NOMO-1 treated with DMSO at 0.1 percent for 48 hours (cell line): Measurements from ENCODE around the gene DNAJC4.

Experiments
- DNase-seq: peaks from one replicate; lab custom pipeline; 2025; ENCODE audit not compliant: unreplicated experiment; lab: John Stamatoyannopoulos, UW

Gene DNAJC4

DNA sequence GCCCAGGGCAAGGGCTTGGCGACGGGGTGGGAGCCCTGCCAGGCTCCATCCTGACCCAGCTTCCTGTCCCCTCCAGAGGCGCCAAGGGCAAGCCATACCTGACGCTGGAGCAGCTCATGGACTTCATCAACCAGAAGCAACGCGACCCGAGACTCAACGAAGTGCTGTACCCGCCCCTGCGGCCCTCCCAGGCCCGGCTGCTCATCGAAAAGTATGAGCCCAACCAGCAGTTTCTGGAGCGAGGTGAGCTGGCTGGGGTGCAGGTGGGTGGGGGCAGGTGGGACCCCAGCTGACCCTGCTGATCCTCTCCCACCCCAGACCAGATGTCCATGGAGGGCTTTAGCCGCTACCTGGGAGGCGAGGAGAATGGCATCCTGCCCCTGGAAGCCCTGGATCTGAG, 26.0 kb downstream of the DNAJC4 start:
- no peak for DNase-seq

DNA sequence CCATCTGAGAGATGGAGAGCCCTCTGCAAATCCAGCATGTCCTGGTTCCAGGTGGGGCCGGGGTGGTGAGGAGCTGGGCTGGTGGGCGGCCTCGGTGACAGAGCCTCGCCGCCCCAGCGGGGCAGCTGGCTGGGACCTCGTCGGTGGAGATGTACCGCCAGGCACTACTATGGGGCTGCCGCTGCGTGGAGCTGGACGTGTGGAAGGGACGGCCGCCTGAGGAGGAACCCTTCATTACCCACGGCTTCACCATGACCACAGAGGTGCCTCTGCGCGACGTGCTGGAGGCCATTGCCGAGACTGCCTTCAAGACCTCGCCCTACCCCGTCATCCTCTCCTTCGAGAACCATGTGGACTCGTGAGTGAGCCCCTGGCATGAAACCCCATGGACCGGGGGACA, 28.0 kb downstream of the DNAJC4 start:
- no peak for DNase-seq

DNA sequence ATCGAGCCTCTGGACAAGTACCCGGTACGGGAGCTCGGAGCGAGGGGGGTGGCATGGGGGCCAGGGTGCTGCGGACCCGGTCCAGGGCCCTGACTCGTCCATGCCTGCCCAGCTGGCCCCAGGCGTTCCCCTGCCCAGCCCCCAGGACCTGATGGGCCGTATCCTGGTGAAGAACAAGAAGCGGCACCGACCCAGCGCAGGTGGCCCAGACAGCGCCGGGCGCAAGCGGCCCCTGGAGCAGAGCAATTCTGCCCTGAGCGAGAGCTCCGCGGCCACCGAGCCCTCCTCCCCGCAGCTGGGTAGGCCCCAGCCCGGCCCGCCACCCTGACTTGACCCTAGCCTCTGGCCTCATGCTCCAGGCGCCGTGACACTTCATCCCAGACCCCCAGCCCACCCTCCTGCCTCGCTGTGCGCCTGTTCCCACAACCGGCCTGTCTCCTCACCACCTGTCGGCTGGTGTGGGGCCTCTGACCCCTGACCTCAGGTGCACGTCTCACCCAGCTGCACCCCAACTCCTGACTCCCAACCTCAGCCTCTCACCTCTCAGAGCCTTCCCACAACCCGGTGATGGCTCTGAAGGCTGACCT, 28.7 kb downstream of the DNAJC4 start:
- no peak for DNase-seq

DNA sequence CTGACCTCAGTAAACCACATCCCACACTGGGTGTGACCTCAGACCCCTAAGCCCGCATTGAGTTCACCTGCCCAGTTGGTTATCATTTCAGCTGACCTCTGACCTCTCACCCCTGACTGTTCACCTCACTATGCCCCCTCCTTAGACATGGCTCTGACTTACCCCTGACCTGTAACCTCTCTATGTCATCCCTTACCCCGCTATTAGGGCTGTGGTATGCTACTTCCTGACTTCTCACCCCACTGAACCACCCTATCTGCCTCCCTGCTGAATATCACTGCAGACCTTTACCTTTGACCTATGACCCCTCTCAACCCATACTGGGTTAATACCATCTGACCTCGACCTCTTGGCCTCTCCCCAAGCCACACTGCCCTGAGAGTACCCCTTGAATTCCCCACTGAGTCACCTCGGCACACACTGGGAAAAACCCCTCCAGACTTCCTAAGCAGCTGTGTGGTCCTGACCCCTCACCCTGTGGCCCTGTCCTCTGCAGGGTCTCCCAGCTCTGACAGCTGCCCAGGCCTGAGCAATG, 29.3 kb downstream of the DNAJC4 start:
- no peak for DNase-seq

DNA sequence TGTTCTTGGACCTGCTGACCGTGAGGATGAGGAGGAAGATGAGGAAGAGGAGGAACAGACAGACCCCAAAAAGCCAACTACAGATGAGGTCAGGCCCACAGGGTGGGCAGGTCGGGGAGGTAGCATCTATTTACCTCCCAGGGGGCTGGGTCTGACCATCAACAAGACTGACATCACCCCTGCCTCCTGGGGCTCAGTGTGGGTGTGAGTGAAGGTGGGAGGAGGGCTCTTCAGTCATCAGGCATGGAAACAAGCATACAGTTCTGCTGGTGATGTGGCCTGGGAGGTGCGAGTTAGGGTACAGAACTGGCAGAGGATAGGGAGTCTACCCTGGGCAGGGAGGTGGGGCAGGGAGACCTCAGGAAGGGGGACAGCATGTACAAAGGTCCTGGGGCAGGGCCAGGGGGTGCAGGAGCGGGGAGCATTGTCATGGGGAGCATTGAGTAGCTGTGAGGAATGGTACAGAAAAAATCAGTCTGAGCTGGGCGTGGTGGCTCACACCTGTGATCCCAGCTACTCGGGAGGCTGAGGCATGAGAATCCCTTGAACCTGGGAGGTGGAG, 29.9 kb downstream of the DNAJC4 start:
- DNase-seq = no peak

DNA sequence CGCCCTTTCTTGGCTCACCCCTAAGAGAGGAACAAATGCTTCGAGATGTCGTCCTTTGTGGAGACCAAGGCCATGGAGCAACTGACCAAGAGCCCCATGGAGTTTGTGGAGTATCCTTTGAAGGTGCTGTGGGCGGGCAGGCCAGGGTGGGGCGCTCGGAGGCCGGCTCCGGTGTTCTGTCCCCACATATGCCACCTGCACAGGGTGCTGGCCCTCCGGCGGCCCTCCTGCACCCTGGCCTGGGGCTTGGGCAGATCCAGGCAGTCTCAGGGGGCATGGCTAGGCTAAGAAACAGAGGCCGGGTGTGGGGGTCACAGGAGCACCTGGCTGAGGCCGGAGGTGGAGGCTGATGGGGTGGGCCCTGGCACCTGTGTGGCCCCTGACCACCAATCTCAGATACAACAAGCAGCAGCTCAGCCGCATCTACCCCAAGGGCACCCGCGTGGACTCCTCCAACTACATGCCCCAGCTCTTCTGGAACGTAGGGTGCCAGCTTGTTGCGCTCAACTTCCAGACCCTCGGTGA, 31.3 kb downstream of the DNAJC4 start:
- DNase-seq = no peak

DNA sequence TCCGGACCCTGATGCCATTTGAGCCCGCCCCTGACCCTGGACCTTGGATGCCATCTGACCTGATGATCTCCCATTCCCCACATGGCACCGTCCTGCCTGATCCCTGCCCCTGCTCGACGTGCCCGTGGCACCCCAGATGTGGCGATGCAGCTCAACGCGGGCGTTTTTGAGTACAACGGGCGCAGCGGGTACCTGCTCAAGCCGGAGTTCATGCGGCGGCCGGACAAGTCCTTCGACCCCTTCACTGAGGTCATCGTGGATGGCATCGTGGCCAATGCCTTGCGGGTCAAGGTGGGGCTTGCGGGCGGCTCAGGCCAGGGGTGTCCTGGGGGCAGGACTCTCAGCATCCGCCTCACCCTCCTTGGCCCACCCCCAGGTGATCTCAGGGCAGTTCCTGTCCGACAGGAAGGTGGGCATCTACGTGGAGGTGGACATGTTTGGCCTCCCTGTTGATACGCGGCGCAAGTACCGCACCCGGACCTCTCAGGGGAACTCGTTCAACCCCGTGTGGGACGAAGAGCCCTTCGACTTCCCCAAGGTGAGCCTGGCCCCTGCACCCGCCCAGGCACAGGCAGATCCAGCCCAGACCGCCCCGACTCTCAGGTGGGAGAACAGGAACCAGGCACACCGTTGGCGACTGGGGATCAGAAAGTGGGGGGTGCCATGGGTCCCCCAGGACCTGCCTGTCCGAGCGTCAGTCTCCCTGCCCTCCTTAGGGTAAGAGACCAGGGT, 32.1 kb downstream of the DNAJC4 start:
- no peak for DNase-seq

DNA sequence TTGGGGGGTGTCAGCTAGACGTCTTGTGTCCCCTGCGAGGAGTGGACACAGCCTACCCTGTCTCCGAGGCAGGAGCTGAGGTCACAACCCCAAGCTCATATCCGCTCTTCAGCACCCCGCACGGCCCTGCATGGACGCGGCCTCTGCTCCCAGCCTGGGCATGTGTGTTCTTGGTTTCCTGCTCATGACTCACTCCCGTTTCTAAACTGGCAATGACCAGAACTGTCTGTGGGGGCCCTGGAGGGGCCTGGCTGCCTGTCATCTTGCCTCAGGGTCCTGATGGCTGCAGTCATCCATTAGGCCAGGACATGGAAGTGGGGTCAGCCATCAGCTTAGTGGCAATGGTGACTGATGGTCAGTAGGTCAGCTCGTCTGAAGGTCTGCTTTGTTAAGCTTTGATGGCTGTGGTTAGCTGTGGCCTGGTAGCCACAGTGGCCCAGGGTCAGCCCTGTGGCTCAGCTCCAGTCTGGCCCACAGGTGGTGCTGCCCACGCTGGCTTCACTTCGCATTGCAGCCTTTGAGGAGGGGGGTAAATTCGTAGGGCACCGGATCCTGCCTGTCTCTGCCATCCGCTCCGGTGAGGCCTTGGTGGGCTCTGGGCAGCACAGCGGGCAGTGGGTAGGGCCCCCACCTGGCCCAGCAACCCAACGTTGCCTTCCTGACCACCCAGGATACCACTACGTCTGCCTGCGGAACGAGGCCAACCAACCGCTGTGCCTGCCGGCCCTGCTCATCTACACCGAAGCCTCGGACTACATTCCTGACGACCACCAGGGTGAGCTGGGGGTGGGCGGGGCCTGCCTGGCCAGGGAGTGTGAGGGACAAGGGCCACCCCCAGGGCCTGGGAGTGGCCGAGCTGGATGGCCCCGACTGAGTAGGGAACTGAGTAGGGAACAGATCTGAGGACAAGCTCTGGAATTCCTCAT, 32.9 kb downstream of the DNAJC4 start:
- DNase-seq = no peak

DNA sequence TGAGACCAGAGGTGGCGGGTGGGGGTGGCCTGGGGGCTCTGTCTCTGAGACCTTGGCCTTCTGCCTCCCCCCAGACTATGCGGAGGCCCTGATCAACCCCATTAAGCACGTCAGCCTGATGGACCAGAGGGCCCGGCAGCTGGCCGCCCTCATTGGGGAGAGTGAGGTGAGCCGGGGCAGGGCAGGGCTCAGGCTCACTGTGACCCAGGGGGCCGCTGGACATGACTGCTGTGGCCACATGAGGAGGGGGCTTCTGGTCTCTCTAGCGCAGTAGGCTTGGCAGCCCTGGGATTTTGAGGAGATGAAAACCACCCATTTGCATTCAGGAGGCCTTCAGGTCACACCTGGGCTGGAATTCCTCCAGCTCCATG, 33.6 kb downstream of the DNAJC4 start:
- no peak for DNase-seq

DNA sequence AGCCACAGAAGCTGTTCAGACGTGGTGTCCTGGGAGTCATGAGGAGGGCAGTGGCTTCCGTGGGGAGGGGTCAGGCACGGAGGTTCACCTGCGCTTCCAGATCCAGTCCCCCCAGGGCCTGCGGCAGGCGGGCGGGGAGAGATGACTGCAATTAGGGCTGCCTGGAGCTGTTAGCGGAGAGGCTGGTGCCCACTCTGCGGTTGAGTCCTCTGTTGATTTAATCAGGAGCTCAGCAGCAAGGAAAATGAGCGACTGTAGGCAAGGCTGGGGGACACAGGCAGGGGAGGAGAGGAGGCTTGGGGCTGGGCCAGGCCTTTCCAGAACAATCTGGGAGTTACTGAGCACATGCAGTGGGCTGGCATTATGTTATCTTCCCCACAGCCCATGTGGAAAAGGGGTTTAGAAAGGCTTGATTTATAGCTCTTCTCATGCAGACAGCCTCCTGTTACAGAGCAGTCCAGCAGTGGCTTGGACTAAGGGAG, 34.1 kb downstream of the DNAJC4 start:
- no peak for DNase-seq

DNA sequence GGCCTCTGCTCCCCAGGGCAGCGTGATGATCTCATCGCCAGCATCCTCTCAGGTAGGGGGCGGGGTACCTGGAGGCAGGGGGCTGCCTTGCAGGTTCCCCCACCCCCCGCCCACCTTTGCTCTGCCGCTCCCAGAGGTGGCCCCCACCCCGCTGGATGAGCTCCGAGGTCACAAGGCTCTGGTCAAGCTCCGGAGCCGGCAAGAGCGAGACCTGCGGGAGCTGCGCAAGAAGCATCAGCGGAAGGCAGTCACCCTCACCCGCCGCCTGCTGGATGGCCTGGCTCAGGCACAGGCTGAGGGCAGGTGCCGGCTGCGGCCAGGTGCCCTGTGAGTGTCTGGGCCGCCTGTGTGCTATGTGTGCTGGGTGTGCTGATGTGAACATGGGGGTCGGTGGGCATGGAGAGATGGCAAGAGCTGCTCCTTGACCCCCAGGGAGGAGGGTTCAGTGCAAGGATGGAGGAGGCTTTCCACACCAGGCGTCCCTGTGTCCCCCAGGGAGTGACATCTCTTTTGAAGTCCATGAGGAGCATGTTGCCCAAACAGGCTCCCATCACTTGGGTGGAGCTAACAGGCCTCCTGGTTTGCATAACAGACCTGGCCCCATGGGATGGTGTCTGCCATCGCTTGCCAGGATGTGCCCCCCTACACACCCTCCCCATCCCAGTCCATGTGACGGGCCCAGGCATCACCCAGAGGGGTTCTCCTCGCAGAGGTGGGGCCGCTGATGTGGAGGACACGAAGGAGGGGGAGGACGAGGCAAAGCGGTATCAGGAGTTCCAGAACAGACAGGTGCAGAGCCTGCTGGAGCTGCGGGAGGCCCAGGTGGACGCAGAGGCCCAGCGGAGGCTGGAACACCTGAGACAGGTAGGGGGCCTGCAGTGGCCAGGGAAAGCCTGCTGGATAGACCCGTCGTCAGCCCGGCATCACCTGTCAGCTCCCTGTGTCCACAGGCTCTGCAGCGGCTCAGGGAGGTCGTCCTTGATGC, 35.1 kb downstream of the DNAJC4 start:
- DNase-seq = no peak

DNA sequence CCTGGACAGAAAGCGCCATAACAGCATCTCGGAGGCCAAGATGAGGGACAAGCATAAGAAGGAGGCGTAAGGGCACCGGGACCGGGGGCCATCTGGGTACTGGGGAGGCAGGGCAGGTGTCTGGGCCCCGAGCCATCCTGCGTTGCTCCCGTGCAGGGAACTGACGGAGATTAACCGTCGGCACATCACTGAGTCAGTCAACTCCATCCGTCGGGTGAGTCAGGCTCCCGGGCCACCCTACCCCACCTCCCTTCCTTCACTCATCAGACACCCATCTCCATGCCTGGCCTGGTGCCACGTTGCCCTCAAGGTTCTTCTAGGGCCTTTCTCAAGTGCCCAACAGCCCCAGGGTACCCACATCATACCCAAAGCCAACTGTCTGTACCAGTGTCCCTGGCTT, 36.0 kb downstream of the DNAJC4 start:
- DNase-seq = no peak

DNA sequence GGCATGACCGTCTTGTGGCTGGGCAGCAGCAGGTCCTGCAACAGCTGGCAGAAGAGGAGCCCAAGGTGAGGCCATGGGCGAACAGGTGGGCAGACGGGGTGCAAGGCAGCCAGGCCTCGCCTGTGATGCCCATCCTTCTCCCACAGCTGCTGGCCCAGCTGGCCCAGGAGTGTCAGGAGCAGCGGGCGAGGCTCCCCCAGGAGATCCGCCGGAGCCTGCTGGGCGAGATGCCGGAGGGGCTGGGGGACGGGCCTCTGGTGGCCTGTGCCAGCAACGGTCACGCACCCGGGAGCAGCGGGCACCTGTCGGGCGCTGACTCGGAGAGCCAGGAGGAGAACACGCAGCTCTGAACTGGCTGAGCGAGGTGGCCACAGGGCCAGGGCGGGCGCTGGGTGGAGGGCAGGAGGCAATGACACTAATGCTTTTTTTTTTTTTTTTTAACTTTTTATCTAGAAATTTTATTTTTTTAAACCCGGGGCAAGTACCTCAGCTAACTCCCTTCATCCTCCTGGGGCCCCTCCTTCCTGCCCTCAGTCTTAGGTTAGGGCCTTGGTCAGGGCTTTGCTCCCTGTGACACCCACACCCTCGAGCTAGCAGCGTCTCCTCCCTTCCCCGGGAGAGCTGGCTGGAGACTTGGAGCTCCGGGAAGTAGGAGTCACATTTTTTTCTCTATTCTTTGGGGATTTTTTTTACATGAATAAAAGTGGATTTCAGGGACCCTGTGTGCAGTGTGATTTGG, 37.0 kb downstream of the DNAJC4 start:
- no peak for DNase-seq

DNA sequence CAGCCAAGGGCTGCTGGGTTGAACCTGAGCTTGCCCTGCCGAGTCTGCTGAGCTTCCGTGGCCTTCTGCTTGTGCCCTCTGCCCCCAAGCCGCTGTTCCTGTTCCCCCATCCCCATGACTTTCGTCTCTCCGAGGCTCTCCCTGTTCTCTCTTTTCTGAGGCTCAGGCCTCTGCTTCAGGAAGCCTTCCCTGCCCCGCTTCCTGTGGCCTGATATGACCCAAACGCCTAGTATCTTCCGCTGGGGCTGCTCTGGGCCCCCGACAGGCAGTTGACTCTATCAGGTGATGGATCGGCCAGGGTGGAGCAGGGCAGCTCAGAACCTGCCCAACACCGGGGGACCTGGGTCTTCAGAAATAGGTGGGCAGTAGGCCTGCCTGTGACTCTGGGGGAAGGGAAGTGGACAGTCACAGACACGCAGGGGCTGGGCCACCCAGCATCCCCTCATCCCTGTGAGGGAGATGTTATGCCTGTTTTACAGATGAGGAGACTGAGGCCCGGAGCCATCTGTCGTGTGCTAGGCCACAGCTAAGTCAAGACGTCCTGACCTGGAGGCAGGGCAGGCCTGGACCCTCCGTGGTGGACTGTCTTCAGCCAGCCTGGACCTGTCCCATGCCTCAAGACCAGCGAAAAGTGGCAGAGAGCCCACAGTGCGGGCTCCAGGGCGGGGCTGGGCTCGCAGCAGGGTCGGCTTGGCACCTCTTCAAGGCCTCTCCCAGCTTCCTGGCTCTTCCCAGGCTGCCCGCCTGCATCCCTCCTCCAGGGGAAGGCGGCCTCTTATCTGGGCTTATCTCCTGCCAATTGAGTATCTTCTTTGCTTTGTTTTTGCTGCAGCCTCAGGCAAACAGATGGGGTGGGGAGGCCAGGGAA, 37.9 kb downstream of the DNAJC4 start:
- DNase-seq = no peak

DNA sequence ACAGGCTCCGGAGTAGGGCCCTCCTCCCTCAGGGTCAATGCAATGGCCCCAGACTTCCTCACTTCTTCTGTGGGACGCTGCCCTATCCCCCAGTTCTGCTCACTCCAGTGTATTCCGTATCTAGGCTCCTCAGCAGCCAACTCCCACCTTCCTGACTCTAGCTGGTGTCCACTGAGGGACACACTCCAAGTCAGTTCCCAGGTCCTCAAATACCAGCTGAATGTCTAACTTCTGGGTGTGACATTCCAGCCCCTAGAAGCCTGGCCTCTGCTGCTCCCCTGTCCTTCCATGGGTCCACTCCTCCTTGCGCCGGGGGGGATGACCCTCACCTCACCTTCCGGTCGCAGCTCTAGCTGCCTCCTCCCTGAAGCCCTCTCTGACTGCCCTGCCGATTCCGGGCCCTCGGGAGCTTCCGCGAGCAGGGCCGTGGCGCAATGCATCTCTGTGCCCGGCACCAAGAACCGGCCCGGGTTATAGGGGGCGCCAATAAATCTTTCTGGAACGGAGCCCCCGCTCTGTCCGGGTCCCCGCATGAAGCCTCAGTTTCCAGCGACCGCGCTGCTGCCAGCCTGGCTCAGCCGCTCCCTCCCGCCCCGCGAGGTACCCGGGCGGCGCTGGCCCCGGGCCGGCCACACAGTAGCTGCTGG, 38.7 kb downstream of the DNAJC4 start:
- peak; percentile 34 for DNase-seq

DNA sequence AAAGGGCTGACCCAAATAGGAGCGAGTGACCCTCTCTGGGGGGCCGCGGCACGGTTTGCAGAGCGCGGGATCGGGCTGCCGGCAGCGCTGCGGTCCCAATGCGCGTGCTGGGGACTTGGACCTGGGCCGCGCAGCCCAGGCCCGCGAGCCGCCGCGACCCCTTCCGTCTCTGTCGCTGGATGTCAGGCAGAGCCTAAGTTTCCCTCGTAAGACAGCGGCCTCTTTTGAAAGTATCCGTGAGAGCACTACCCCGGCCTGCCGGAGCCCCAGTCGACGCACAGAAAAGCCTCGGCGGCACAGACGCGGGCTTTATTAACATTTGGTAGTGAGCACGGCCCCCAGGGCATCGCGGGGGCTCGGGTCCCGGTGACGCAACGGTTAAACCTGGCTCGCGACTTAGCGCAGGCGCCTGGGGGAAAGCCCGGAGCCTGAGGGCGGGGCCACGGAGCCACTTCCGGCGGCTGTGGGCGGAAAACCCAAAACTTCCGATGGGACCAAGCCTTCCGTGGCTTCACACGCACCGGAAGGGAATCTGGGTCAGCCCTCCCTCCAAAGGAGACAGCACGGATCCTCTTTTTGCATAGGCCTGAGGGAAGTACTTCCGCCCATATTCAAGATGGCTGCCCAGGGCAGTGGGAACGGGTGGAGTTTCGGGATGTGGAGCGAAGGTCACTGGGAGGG, 39.3 kb downstream of the DNAJC4 start:
- peak; percentile 99 for DNase-seq
